GM06990 (cell line): ENCODE data around the gene ANKRD7.
A peak's percentile ranks its signal among the peaks of the same experiment; 100 is the strongest.

Experiments
- DNase-seq: peaks from one replicate; pipeline ENCODE4 v3.0.0-alpha.2; 2011; ENCODE audit not compliant: insufficient read length; ENCODE audit errors: extremely low read depth
- H3K27me3 ChIP-seq: replicated peaks from 2 replicates; pipeline ENCODE4 v1.6.0; 2011; ENCODE audit warnings: low read length; ENCODE audit not compliant: control insufficient read depth, insufficient read depth
- H3K36me3 ChIP-seq: 2 replicates; pipeline ENCODE4 v1.5.1; 2011; ENCODE audit warnings: low read length; ENCODE audit not compliant: control insufficient read depth, insufficient read depth
- H3K4me3 ChIP-seq: replicated peaks from 2 replicates; pipeline ENCODE4 v1.5.1; 2011; ENCODE audit warnings: low read depth, mild to moderate bottlenecking, control low read depth, low read length
- CTCF ChIP-seq: IDR thresholded peaks from 2 replicates; pipeline ENCODE4 v1.5.1; 2011; ENCODE audit warnings: low read length, control low read depth, mild to moderate bottlenecking, inconsistent platforms; ENCODE audit not compliant: insufficient read depth, poor library complexity, severe bottlenecking

The ANKRD7 gene

DNA sequence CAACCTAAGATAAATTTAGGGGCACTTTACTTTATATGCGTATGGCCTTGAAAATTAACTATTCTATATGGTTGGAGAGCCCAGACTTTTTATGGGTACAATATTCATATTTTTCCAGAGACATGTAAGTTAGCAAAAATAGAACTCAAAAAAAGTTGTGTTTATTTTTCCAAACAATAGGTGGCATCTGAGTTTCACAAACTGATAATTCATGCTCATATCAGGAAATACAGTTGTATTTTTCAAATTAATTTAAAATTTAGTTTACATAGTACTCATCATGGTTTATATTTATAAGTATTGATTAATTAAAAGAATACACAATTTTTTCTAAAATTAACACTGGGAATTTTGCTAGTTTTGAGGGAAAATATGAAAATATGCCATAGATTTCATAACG, 34.6 kb downstream of the ANKRD7 start:
- TF ChIP-seq CTCF: peak; percentile 10
- H3K4me3 ChIP-seq: no peak overlapping the region
- H3K27me3 ChIP-seq: no peaks in the 10 kb centered on the region
- no peak for DNase-seq
- no peaks in the 10 kb centered on the region for H3K36me3 ChIP-seq

- no peak for DNase-seq
- no peak for TF ChIP-seq CTCF
- Histone ChIP-seq H3K4me3 (no peak overlapping the region), H3K27me3 (no peaks in the 10 kb centered on the region), H3K36me3 (no peaks in the 10 kb centered on the region)
These were observed 40.3 kb downstream of the ANKRD7 start for GRCh38 chr7:118264836-118265235.

GRCh38 chr7:118280319-118281012, 56.0 kb downstream of the ANKRD7 start:
- no peak overlapping the region for H3K4me3 ChIP-seq
- no peaks in the 10 kb centered on the region for H3K27me3 ChIP-seq
- no peak for DNase-seq
- no peak for TF ChIP-seq CTCF
- no peaks in the 10 kb centered on the region for H3K36me3 ChIP-seq

GRCh38 chr7:118281196-118281595, 56.7 kb downstream of the ANKRD7 start:
- Histone ChIP-seq H3K36me3 (no peaks in the 10 kb centered on the region), H3K4me3 (no peak overlapping the region), H3K27me3 (no peaks in the 10 kb centered on the region)
- no peak for TF ChIP-seq CTCF
- no peak for DNase-seq

- Histone ChIP-seq H3K4me3 (no peak overlapping the region), H3K36me3 (no peaks in the 10 kb centered on the region), H3K27me3 (no peaks in the 10 kb centered on the region)
- DNase-seq: no peak
- no peak for TF ChIP-seq CTCF
These were observed 60.9 kb downstream of the ANKRD7 start for GRCh38 chr7:118285358-118285757.

GRCh38 chr7:118286131-118286530, 61.6 kb downstream of the ANKRD7 start:
- TF ChIP-seq CTCF: no peak
- Histone ChIP-seq H3K27me3 (no peaks in the 10 kb centered on the region), H3K4me3 (no peak overlapping the region), H3K36me3 (no peaks in the 10 kb centered on the region)
- no peak for DNase-seq
